NT2/D1 (cell line): ENCODE data around the gene PFDN1.

Experiments used
- YY1 ChIP-seq: IDR thresholded peaks from 2 replicates; pipeline ENCODE4 v1.6.1; 2011; ENCODE audit not compliant: insufficient read length, insufficient read depth
- ZNF274 ChIP-seq: IDR thresholded peaks from 2 replicates; pipeline ENCODE4 v1.6.1; 2011; ENCODE audit warnings: mild to moderate bottlenecking, low read depth, low read length

GRCh38 chr5:140196115-140196814, 106.6 kb downstream of the PFDN1 start:
- TF ChIP-seq YY1 (no peak), ZNF274 (no peak)
